ENCODE data around the gene FOXN1. TPM values are rescaled to one million over a fixed set of nuclear protein-coding genes. Genes with fewer than 3 reads are reported as not detected.

The FOXN1 gene
- total RNA-seq, 1 donor from 2014 or later: 1.0 TPM

GRCh38 chr17:28507567-28508203, 1.5 kb downstream of the FOXN1 start:
- Mint-ChIP-seq H3K9me3 (no peaks in the 10 kb centered on the region), H3K27me3 (peaks cover 12% of the 10 kb centered on the region), H3K4me1 (ENCODE audit: unreplicated experiment) (peaks cover 23% of the 10 kb centered on the region), H3K36me3 (no peaks in the 10 kb centered on the region), H3K4me3 (no peak overlapping the region), H3K27ac (no peak overlapping the region)
- DNase-seq (ENCODE audit: extremely low spot score, unreplicated experiment): no peak
- no peak for TF ChIP-seq CTCF (conservative IDR thresholded peaks at IDR 0.05)

- Mint-ChIP-seq H3K4me1 (ENCODE audit: unreplicated experiment) (peaks cover 23% of the 10 kb centered on the region), H3K36me3 (no peaks in the 10 kb centered on the region), H3K27me3 (peaks cover 12% of the 10 kb centered on the region), H3K27ac (no peak overlapping the region), H3K4me3 (peak overlapping the region; percentile 45), H3K9me3 (no peaks in the 10 kb centered on the region)
- DNase-seq (ENCODE audit: extremely low spot score, unreplicated experiment): no peak
- no peak for TF ChIP-seq CTCF (conservative IDR thresholded peaks at IDR 0.05)
These were observed 2.1 kb downstream of the FOXN1 start for GRCh38 chr17:28508211-28508724.

- Mint-ChIP-seq H3K4me1 (ENCODE audit: unreplicated experiment) (peaks cover 22% of the 10 kb centered on the region), H3K36me3 (no peaks in the 10 kb centered on the region), H3K27ac (no peak overlapping the region), H3K27me3 (peaks cover 19% of the 10 kb centered on the region), H3K4me3 (no peak overlapping the region), H3K9me3 (no peaks in the 10 kb centered on the region)
- no peak for TF ChIP-seq CTCF (conservative IDR thresholded peaks at IDR 0.05)
- no peak for DNase-seq (ENCODE audit: extremely low spot score, unreplicated experiment)
These were observed 3.6 kb downstream of the FOXN1 start for GRCh38 chr17:28509789-28510188.

- Mint-ChIP-seq H3K27ac (no peak overlapping the region), H3K9me3 (no peaks in the 10 kb centered on the region), H3K4me3 (no peak overlapping the region), H3K27me3 (peaks cover 19% of the 10 kb centered on the region), H3K4me1 (ENCODE audit: unreplicated experiment) (peaks cover 19% of the 10 kb centered on the region), H3K36me3 (no peaks in the 10 kb centered on the region)
- no peak for DNase-seq (ENCODE audit: extremely low spot score, unreplicated experiment)
- no peak for TF ChIP-seq CTCF (conservative IDR thresholded peaks at IDR 0.05)
These were observed 5.8 kb downstream of the FOXN1 start for GRCh38 chr17:28511858-28512461.

- H3K36me3 Mint-ChIP-seq: no peaks in the 10 kb centered on the region
- no peak overlapping the region for H3K27ac Mint-ChIP-seq
- H3K4me3 Mint-ChIP-seq: no peak overlapping the region
- H3K9me3 Mint-ChIP-seq: no peaks in the 10 kb centered on the region
- peaks cover 16% of the 10 kb centered on the region for H3K27me3 Mint-ChIP-seq
- TF ChIP-seq CTCF (conservative IDR thresholded peaks at IDR 0.05): no peak
- peaks cover 15% of the 10 kb centered on the region for H3K4me1 Mint-ChIP-seq (ENCODE audit: unreplicated experiment)
- DNase-seq (ENCODE audit: extremely low spot score, unreplicated experiment): no peak
These were observed 7.3 kb downstream of the FOXN1 start for GRCh38 chr17:28513476-28513875.
